ENCODE results near the gene GLRA1. TPM values are rescaled to one million over a fixed set of nuclear protein-coding genes. Genes with fewer than 3 reads are reported as not detected.
"Not testable (repeated sequence)": the region's sequence is repeated elsewhere in the genome, so short reads cannot be mapped to it uniquely, and the experiment has no call there.

The GLRA1 gene
- total RNA-seq, 1 donor from 2014 or later = not detected

DNA sequence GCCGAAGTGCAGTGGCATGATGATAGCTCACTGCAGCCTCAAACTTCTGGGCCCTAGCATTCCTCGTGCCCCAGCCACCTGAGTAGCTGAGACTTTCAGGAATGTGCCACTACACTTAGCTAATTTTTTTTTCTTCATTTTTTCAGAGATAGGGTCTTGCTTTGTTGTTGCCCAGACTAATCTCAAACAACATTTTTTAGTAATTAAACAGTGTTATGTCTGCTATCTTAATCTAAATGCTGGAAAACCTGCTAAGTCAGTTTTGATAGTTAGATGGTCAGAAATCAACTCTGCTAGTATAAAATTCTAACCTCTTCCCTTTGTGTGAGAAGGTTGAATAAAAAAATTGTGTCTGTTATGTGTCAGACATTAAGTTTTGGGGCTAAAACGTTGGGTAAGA lies 140.5 kb downstream of the GLRA1 start:
- H3K27ac Mint-ChIP-seq (ENCODE audit: unreplicated experiment) = no peak overlapping the region
- no peaks in the 10 kb centered on the region for H3K9me3 Mint-ChIP-seq (ENCODE audit: low read depth)
- no peaks in the 10 kb centered on the region for H3K27me3 Mint-ChIP-seq (ENCODE audit: low read depth)
- peaks cover 7% of the 10 kb centered on the region for H3K36me3 Mint-ChIP-seq (ENCODE audit: low read depth)
- TF ChIP-seq, protein P1, sequence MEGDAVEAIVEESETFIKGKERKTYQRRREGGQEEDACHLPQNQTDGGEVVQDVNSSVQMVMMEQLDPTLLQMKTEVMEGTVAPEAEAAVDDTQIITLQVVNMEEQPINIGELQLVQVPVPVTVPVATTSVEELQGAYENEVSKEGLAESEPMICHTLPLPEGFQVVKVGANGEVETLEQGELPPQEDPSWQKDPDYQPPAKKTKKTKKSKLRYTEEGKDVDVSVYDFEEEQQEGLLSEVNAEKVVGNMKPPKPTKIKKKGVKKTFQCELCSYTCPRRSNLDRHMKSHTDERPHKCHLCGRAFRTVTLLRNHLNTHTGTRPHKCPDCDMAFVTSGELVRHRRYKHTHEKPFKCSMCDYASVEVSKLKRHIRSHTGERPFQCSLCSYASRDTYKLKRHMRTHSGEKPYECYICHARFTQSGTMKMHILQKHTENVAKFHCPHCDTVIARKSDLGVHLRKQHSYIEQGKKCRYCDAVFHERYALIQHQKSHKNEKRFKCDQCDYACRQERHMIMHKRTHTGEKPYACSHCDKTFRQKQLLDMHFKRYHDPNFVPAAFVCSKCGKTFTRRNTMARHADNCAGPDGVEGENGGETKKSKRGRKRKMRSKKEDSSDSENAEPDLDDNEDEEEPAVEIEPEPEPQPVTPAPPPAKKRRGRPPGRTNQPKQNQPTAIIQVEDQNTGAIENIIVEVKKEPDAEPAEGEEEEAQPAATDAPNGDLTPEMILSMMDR (IDR thresholded peaks at IDR 0.05) = no peak
- no peak overlapping the region for H3K4me3 Mint-ChIP-seq (ENCODE audit: unreplicated experiment)
- H3K4me1 Mint-ChIP-seq (ENCODE audit: low read depth) = peaks cover 64% of the 10 kb centered on the region
- no peak for DNase-seq (ENCODE audit: low spot score)

DNA sequence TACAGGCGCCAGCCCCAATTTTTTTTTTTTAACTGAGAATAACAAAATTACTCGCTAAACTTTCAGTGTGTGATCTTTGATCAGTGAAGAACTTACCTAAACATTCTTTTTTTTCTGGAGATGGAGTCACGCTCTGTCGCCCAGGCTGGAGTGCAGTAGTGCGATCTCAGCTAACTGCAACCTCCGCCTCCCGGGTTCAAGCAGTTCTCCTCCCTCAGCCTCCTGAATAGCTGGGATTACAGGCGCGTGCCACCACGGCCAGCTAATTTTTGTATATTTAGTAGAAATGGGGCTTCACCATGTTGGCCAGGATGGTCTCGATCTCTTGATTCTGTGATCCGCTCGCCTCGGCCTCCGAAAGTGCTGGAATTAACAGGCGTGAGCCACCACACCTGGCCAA lies 141.0 kb downstream of the GLRA1 start:
- not testable (repeated sequence) for H3K9me3 Mint-ChIP-seq (ENCODE audit: low read depth)

DNA sequence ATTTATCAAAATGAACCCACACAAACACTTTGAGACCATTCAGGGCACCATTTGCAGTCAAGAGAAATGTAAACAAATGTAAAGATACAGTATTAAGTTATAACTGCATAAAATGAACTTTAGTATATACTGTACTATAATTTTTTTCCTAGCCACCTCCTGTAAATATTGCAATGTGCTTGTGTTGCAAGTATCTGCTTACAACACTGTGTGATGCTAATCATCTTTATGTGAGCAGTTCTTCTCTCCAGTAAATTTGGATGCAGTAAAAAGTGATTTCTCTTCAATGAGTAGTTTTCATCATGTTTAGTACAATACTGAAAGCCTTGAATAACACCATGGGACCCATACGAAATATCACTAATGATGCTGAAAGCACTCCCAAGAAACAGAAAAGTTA lies 143.4 kb downstream of the GLRA1 start:
- no peak for DNase-seq (ENCODE audit: low spot score)
- Mint-ChIP-seq H3K27me3 (ENCODE audit: low read depth) (no peaks in the 10 kb centered on the region), H3K9me3 (ENCODE audit: low read depth) (no peaks in the 10 kb centered on the region), H3K27ac (ENCODE audit: unreplicated experiment) (no peak overlapping the region), H3K36me3 (ENCODE audit: low read depth) (peaks cover 4% of the 10 kb centered on the region), H3K4me3 (ENCODE audit: unreplicated experiment) (no peak overlapping the region), H3K4me1 (ENCODE audit: low read depth) (peaks cover 80% of the 10 kb centered on the region)
- TF ChIP-seq, protein P1 (IDR thresholded peaks at IDR 0.05) = no peak

More for the DNA sequence above, 141.0 kb downstream of the GLRA1 start:
- H3K27ac Mint-ChIP-seq (ENCODE audit: unreplicated experiment); H3K36me3 Mint-ChIP-seq (ENCODE audit: low read depth); DNase-seq (ENCODE audit: low spot score); H3K27me3 Mint-ChIP-seq (ENCODE audit: low read depth); H3K4me3 Mint-ChIP-seq (ENCODE audit: unreplicated experiment): not testable (repeated sequence)
- H3K4me1 Mint-ChIP-seq (ENCODE audit: low read depth) = peaks cover 67% of the 10 kb centered on the region

DNA sequence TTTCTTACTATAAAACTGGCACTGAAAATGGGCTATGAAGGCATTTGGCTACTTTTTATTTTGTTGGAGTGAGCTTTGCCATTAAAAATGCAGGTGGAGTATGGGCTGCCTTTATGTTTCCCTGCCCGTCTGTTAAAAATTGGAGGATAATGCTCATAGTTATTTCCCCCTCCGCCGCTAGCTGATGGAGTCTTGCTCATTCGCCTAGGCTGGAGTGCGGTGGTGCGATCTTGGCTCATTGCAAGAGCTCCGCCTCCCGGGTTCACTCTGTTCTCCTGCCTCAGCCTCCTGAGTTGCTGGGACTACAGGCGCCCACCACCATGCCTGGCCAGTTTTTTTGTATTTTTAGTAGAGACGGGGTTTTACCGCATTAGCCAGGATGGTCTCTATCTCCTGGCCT lies 144.3 kb downstream of the GLRA1 start:
- no peak overlapping the region for H3K4me3 Mint-ChIP-seq (ENCODE audit: unreplicated experiment)
- no peaks in the 10 kb centered on the region for H3K27me3 Mint-ChIP-seq (ENCODE audit: low read depth)
- TF ChIP-seq, protein P1 (IDR thresholded peaks at IDR 0.05) = no peak
- no peak for DNase-seq (ENCODE audit: low spot score)
- H3K9me3 Mint-ChIP-seq (ENCODE audit: low read depth) = no peaks in the 10 kb centered on the region
- peaks cover 4% of the 10 kb centered on the region for H3K36me3 Mint-ChIP-seq (ENCODE audit: low read depth)
- H3K4me1 Mint-ChIP-seq (ENCODE audit: low read depth) = peaks cover 80% of the 10 kb centered on the region
- no peak overlapping the region for H3K27ac Mint-ChIP-seq (ENCODE audit: unreplicated experiment)

DNA sequence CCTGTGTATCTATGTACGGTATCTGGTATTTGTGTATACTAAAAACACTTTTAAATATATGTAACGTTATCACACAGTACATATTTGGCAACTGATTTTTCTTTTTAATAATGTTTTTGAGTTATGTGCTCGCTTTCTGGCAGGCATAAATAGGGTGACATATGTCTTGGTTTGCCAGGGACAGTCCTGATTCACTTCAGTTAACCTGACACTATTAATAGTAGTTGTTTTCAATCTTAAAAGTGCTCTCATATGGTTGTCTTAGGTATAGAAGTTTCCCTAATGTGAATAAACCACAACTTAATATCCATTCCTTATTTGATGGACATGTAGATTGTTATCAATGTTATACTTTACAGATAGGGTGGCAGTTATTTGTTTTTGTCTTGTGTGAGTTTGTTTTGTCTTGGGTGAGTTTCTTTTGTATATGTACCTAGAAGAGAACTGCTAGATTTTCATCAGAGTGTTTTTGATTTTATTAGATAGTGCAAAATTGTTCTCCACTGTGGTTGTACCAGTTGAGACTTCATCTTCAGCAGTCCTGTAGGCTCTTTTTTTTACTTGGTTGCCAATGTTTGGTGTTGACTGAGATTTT lies 145.0 kb downstream of the GLRA1 start:
- TF ChIP-seq, protein P1 (IDR thresholded peaks at IDR 0.05) = no peak
- Mint-ChIP-seq H3K36me3 (ENCODE audit: low read depth) (peaks cover 4% of the 10 kb centered on the region), H3K4me1 (ENCODE audit: low read depth) (peaks cover 82% of the 10 kb centered on the region), H3K9me3 (ENCODE audit: low read depth) (no peaks in the 10 kb centered on the region), H3K4me3 (ENCODE audit: unreplicated experiment) (no peak overlapping the region), H3K27me3 (ENCODE audit: low read depth) (no peaks in the 10 kb centered on the region), H3K27ac (ENCODE audit: unreplicated experiment) (peak overlapping the region; percentile 28)
- DNase-seq (ENCODE audit: low spot score) = no peak

DNA sequence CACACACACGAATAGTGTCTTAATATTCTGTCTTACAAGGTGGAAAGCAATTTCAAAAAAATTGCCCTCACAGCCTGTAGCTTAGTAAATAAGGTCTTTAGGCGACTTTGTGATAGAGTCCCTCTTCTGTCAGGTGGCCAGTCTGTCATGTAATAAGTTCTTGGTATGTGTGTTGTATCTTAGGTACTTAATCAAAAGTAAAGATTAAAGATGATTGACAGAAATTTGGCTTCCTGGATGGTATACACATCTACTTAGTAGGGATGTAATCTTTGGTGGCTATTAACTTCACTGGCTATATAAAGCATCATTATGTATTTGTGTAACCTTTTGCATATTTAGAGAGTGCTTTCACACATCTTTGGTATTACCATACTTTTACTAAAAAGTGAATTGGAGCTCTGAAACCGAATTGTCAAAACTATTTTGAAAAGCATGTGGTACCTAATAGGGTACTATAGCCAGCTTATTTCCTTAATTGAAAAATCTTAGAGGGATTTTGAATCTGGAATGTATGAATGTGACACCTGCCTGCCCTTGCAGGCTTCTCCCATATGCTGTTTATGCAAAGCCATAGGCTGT lies 149.5 kb downstream of the GLRA1 start:
- peaks cover 4% of the 10 kb centered on the region for H3K36me3 Mint-ChIP-seq (ENCODE audit: low read depth)
- peaks cover 62% of the 10 kb centered on the region for H3K4me1 Mint-ChIP-seq (ENCODE audit: low read depth)
- DNase-seq (ENCODE audit: low spot score) = no peak
- H3K9me3 Mint-ChIP-seq (ENCODE audit: low read depth) = no peaks in the 10 kb centered on the region
- TF ChIP-seq, protein P1 (IDR thresholded peaks at IDR 0.05) = no peak
- H3K27ac Mint-ChIP-seq (ENCODE audit: unreplicated experiment) = peak overlapping the region; percentile 19
- peak overlapping the region; percentile 87 for H3K4me3 Mint-ChIP-seq (ENCODE audit: unreplicated experiment)
- no peaks in the 10 kb centered on the region for H3K27me3 Mint-ChIP-seq (ENCODE audit: low read depth)
